Activated CD4-positive, alpha-beta T cell treated with anti-CD3 and anti-CD28 coated beads, Interleukin-2, Interleukin-4, amounts not matched to agents 100 ng/mL and 50 ng/mL, durations not matched to agents 16 hours and 8 hours (primary cell): ENCODE results near the gene UBXN6.

ENCODE experiments used
- DNase-seq: peaks from one replicate; pipeline ENCODE4 v3.0.0-alpha.2; 2020; ENCODE audit warnings: low spot score

The UBXN6 gene

GRCh38 chr19:4455719-4456475 lies 1.7 kb downstream of the UBXN6 start:
- no peak for DNase-seq

- no peak for DNase-seq
Measured at GRCh38 chr19:4454747-4455718, 2.6 kb downstream of the UBXN6 start.

GRCh38 chr19:4453232-4454179 lies 4.1 kb downstream of the UBXN6 start:
- no peak for DNase-seq

GRCh38 chr19:4452230-4452990 lies 5.2 kb downstream of the UBXN6 start:
- DNase-seq: no peak

GRCh38 chr19:4449639-4450028 lies 8.0 kb downstream of the UBXN6 start:
- no peak for DNase-seq

GRCh38 chr19:4449022-4449638 lies 8.5 kb downstream of the UBXN6 start:
- DNase-seq: no peak

GRCh38 chr19:4448147-4448985 lies 9.2 kb downstream of the UBXN6 start:
- no peak for DNase-seq

GRCh38 chr19:4447327-4448146 lies 10.1 kb downstream of the UBXN6 start:
- DNase-seq: no peak

- DNase-seq: no peak
Measured at GRCh38 chr19:4446704-4447200, 10.8 kb downstream of the UBXN6 start.

- DNase-seq: no peak
Measured at GRCh38 chr19:4445963-4446703, 11.5 kb downstream of the UBXN6 start.

- DNase-seq: no peak
Measured at GRCh38 chr19:4444765-4445741, 12.5 kb downstream of the UBXN6 start.

GRCh38 chr19:4443966-4444764 lies 13.4 kb downstream of the UBXN6 start:
- no peak for DNase-seq

- no peak for DNase-seq
Measured at GRCh38 chr19:4443188-4443587, 14.4 kb downstream of the UBXN6 start.

GRCh38 chr19:4442819-4443146 lies 14.8 kb downstream of the UBXN6 start:
- DNase-seq: no peak

- DNase-seq: no peak
Measured at GRCh38 chr19:4441994-4442818, 15.4 kb downstream of the UBXN6 start.
